GM12878 (cell line): ENCODE data around the gene PLCB2. TPM values are rescaled to one million over a fixed set of nuclear protein-coding genes. Genes with fewer than 3 reads are reported as not detected.

ENCODE experiments used
- ATAC-seq: fragments of 200-7000 bp; cut with Tn5 transposase; 3 replicates; pipeline ENCODE4 v1.9.1; 2020; ENCODE audit warnings: mild to moderate bottlenecking, moderate library complexity
- BruUV-seq: library from RNA; stranded (reverse); fragments of 400-500 nt; replicated peaks from 2 replicates; lab custom pipeline; 2021; lab: Mats Ljungman, UMichigan
- CTCF ChIA-PET: fragments of 300-600 bp; sonication (Branson Sonifier 250); formaldehyde crosslinking; extraction: SDS; loops from one replicate; lab custom pipeline; 2021; ENCODE audit warnings: inconsistent platforms; lab: Yijun Ruan, JAX
- POLR2A ChIA-PET: fragments of 350-600 bp; formaldehyde crosslinking; extraction: SDS; loops from one replicate; lab custom pipeline; 2021; ENCODE audit warnings: inconsistent platforms; lab: Charles Lee
- RAD21 ChIA-PET: fragments of 300-600 bp; sonication (Branson Sonifier 250); formaldehyde crosslinking; loops from one replicate; lab custom pipeline; 2023; ENCODE audit warnings: antibody characterized with exemption; ENCODE audit not compliant: unreplicated experiment; lab: Charles Lee
- SMC1A ChIA-PET: fragments of 300-600 bp; sonication (Branson Sonifier 250); formaldehyde crosslinking; loops from one replicate; lab custom pipeline; 2023; ENCODE audit not compliant: unreplicated experiment, uncharacterized antibody; lab: Charles Lee
- DNase-seq: peaks from one replicate; pipeline ENCODE4 v3.0.0-alpha.2; 2011; ENCODE audit warnings: low read depth, low spot score
- FAIRE-seq: peaks from 3 replicates; lab custom pipeline; 2011; peaks lifted over from hg19 to GRCh38; lab: Jason Lieb, UNC
- H2AFZ ChIP-seq: 2 replicates; pipeline ENCODE4 v1.6.0; 2011; ENCODE audit warnings: low read depth, low read length, control low read depth; ENCODE audit not compliant: control insufficient read depth
- H3K27ac ChIP-seq: 2 replicates; pipeline ENCODE4 v1.5.1; 2011; ENCODE audit warnings: control low read depth; ENCODE audit not compliant: control insufficient read depth, insufficient read depth
- H3K27me3 ChIP-seq, 2 experiments: replicated peaks in 1 of 2; 2 replicates each; pipeline versions ENCODE4 v1.6.0 to v1.6.1; 2011; ENCODE audit warnings: low read length in 1 of 2; ENCODE audit not compliant: control insufficient read depth in 2 of 2, insufficient read depth in 2 of 2
- H3K36me3 ChIP-seq, 2 experiments: 2 replicates each; pipeline ENCODE4 v1.5.1; 2011; ENCODE audit warnings: low read length in 1 of 2; ENCODE audit not compliant: control insufficient read depth in 2 of 2, insufficient read depth in 2 of 2
- H3K4me1 ChIP-seq: 2 replicates; pipeline ENCODE4 v1.6.1; 2011; ENCODE audit warnings: mild to moderate bottlenecking, low read length, moderate library complexity, mixed read lengths; ENCODE audit not compliant: control insufficient read depth, insufficient read depth
- H3K4me2 ChIP-seq: 2 replicates; pipeline ENCODE4 v1.6.0; 2011; ENCODE audit warnings: control low read depth; ENCODE audit not compliant: control insufficient read depth, insufficient read depth
- H3K4me3 ChIP-seq: fragments of 200-600 bp; sonication (generic); 2 replicates; pipeline ENCODE4 v1.5.1; 2016
- H3K79me2 ChIP-seq: 2 replicates; pipeline ENCODE4 v1.6.0; 2011; ENCODE audit warnings: low read length; ENCODE audit not compliant: control insufficient read depth, insufficient read depth
- H3K9ac ChIP-seq: 2 replicates; pipeline ENCODE4 v1.8.0; 2011; ENCODE audit warnings: low read length, control low read depth, mixed read lengths; ENCODE audit not compliant: control insufficient read depth, insufficient read depth
- H3K9me3 ChIP-seq: replicated peaks from 3 replicates; pipeline ENCODE4 v1.5.1; 2011; ENCODE audit warnings: mild to moderate bottlenecking, low read length; ENCODE audit not compliant: control insufficient read depth, insufficient read depth
- H4K20me1 ChIP-seq: 2 replicates; pipeline ENCODE4 v1.6.0; 2011; ENCODE audit not compliant: control insufficient read depth, insufficient read depth
- CBX3 ChIP-seq: fragments of 200-600 bp; sonication (generic); IDR thresholded peaks from 2 replicates; pipeline ENCODE4 v1.6.1; 2016; ENCODE audit warnings: low read depth, borderline replicate concordance
- CBX5 ChIP-seq: sonication (generic); IDR thresholded peaks from 2 replicates; pipeline ENCODE4 v1.6.1; 2016; ENCODE audit warnings: low read depth, moderate library complexity, mild to moderate bottlenecking, inconsistent platforms
- EED ChIP-seq: sonication (generic); IDR thresholded peaks from 2 replicates; pipeline ENCODE4 v1.6.1; 2016; ENCODE audit warnings: antibody characterized with exemption, low read depth
- ETV6 ChIP-seq, 2 experiments: fragments of 450-650 bp in 1 of 2; IDR thresholded peaks in 1 of 2; conservative IDR thresholded peaks in 1 of 2; 2 replicates each; pipeline ENCODE4 v1.6.1; 2014; ENCODE audit warnings: antibody characterized with exemption in 1 of 2, borderline replicate concordance in 1 of 2, low read depth in 1 of 2, mild to moderate bottlenecking in 1 of 2, moderate library complexity in 1 of 2
- EZH2 ChIP-seq: IDR thresholded peaks from 2 replicates; pipeline ENCODE4 v1.6.1; 2012; ENCODE audit warnings: low read depth, mild to moderate bottlenecking, control low read depth, inconsistent platforms, low read length, borderline replicate concordance; ENCODE audit not compliant: control insufficient read depth
- HCFC1 ChIP-seq: fragments of 150-350 bp; IDR thresholded peaks from 2 replicates; pipeline ENCODE4 v1.6.1; 2014; ENCODE audit warnings: low read length
- RB1 ChIP-seq: fragments of 450-650 bp; formaldehyde crosslinking; IDR thresholded peaks from 2 replicates; pipeline ENCODE4 v1.6.1; 2017; ENCODE audit warnings: mild to moderate bottlenecking, borderline replicate concordance
- RBBP5 ChIP-seq: fragments of 200-600 bp; sonication (generic); conservative IDR thresholded peaks from 2 replicates; pipeline ENCODE4 v1.6.1; 2016
- RUNX3 ChIP-seq: IDR thresholded peaks from 2 replicates; pipeline ENCODE4 v1.6.1; 2012; ENCODE audit warnings: low read length, inconsistent platforms
- SIN3A ChIP-seq: IDR thresholded peaks from 2 replicates; pipeline ENCODE4 v1.6.1; 2012; ENCODE audit warnings: low read depth, low read length, improper control_type of control experiment
- SMARCA5 ChIP-seq: fragments of 450-650 bp; IDR thresholded peaks from 2 replicates; pipeline ENCODE4 v1.6.1; 2017; ENCODE audit warnings: mild to moderate bottlenecking
- SRF ChIP-seq, 2 experiments: IDR thresholded peaks; 2 replicates each; pipeline ENCODE4 v1.6.1; 2011; ENCODE audit warnings: low read depth in 2 of 2, low read length in 2 of 2, mild to moderate bottlenecking in 1 of 2, moderate library complexity in 1 of 2
- WRNIP1 ChIP-seq: IDR thresholded peaks from 2 replicates; pipeline ENCODE4 v1.6.1; 2011; ENCODE audit warnings: low read depth, low read length, improper control_type of control experiment, borderline replicate concordance
- ZNF24 ChIP-seq: fragments of 450-650 bp; IDR thresholded peaks from 2 replicates; pipeline ENCODE4 v1.6.1; 2017; ENCODE audit warnings: antibody characterized with exemption, mild to moderate bottlenecking
- ZNF384 ChIP-seq: IDR thresholded peaks from 2 replicates; pipeline ENCODE4 v1.6.1; 2012; ENCODE audit warnings: low read depth, mild to moderate bottlenecking, low read length, improper control_type of control experiment, borderline replicate concordance
- whole genome bisulfite sequencing: methylation state at CpG from one replicate; pipeline ENCODE4 v1.1.6; 2016; ENCODE audit warnings: low lambda C conversion rate; ENCODE audit not compliant: insufficient replicate concordance, insufficient coverage; ENCODE audit errors: missing lambda C conversion rate; 5-methylcytosine and 5-hydroxymethylcytosine counted together
- in situ Hi-C: fragments of 300-500 bp; cut with MboI; formaldehyde crosslinking; loops from 9 replicates; pipeline ENCODE4 v1.14.3; 2018; ENCODE audit warnings: mixed read lengths
- intact Hi-C: fragments of 100-400 bp; cut with micrococcal nuclease; formaldehyde crosslinking; loops from one replicate; pipeline ENCODE4 v1.14.2; 2022; ENCODE audit not compliant: unreplicated experiment
- polyA plus RNA-seq, 11 experiments: library from polyadenylated mRNA; depleted of rRNA in 4 of 11; unstranded in 6 of 11; stranded (reverse) in 5 of 11; fragments of >200 nt; fragmentation: Nextera tagmentation in 4 of 11; fragmentation: Illumina TruSeq in 1 of 11; extraction: Ambion mirVana in 4 of 11; extraction: Trizol in 1 of 11; gene quantifications; 1 replicate in 1 of 11; 2 replicates in 10 of 11; pipeline versions ENCODE4 v1.2.1 to v1.2.3, GENCODE V29; 2011 to 2016; ENCODE audit warnings: inconsistent platforms in 2 of 11, missing spikeins in 2 of 11, low read depth in 1 of 11
- total RNA-seq, 4 experiments: library from RNA; depleted of rRNA in 3 of 4; stranded (reverse); fragments of >200 nt in 3 of 4; fragmentation: Illumina TruSeq in 1 of 4; extraction: Trizol in 1 of 4; gene quantifications; 2 replicates each; pipeline versions ENCODE4 v1.2.1 to v1.2.3, GENCODE V29; 2013 to 2021
- TF ChIP-seq, protein P1 (sequence below): fragments of 150-350 bp; IDR thresholded peaks from 2 replicates; pipeline ENCODE4 v1.6.1; 2016; ENCODE audit warnings: low read depth, low read length
- TF ChIP-seq, protein P2 (sequence below): fragments of 450-650 bp; IDR thresholded peaks from 2 replicates; pipeline ENCODE4 v1.6.1; 2016; ENCODE audit warnings: mild to moderate bottlenecking

PLCB2 gene
- total and polyA plus RNA-seq, 10 of the 15 experiments (the other 5 are each of a cell fraction or from before 2014, with no cell fraction given) = 1.2 to 39.4 (median 10.7) TPM

DNA sequence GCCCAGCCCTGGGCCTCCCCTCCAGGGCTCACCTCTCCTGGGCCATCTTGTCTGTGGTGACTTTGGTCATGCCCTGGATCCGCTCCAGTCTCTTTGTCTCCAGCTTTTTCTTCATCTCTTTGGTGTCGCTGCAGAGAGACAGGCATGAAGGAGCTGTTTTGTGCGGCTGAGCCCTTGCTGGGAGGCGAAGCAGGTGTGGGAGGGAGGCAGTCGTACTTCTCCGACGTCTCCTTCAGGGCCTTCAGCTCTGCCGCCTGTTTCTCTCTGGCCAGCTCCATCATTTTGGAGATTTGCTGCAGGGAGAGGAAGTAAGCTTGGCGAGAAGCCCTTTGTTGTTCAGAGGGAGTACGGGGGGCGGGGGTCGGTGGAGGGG lies 17.2 kb downstream of the PLCB2 start:
- H3K36me3 ChIP-seq = no peaks in the 10 kb centered on the region
- ChIA-PET POLR2A (no interaction called here), SMC1A (interaction anchor here (1.0 kb wide), 1 partner anchor 13 kb away, joined by 3 read pairs; no protein-coding TSS in a partner anchor)
- no peak for ATAC-seq
- BruUV-seq = no TSS peak
- H3K9me3 ChIP-seq = no peaks in the 10 kb centered on the region
- no peaks in the 10 kb centered on the region; a peak in 2 of 4 replicates for H3K27me3 ChIP-seq
- no peak overlapping the region for H3K4me3 ChIP-seq
- no peak for TF ChIP-seq EZH2
- no peak for TF ChIP-seq CBX3
- no peak for TF ChIP-seq CBX5
- TF ChIP-seq RB1 = no peak
- TF ChIP-seq ZNF384 = no peak
- TF ChIP-seq SRF (IDR thresholded peaks at IDR 0.05; ENCODE audit: low read depth in 2 of 2, low read length in 2 of 2) = no peak
- no peak for TF ChIP-seq SIN3A
- TF ChIP-seq, protein P1, sequence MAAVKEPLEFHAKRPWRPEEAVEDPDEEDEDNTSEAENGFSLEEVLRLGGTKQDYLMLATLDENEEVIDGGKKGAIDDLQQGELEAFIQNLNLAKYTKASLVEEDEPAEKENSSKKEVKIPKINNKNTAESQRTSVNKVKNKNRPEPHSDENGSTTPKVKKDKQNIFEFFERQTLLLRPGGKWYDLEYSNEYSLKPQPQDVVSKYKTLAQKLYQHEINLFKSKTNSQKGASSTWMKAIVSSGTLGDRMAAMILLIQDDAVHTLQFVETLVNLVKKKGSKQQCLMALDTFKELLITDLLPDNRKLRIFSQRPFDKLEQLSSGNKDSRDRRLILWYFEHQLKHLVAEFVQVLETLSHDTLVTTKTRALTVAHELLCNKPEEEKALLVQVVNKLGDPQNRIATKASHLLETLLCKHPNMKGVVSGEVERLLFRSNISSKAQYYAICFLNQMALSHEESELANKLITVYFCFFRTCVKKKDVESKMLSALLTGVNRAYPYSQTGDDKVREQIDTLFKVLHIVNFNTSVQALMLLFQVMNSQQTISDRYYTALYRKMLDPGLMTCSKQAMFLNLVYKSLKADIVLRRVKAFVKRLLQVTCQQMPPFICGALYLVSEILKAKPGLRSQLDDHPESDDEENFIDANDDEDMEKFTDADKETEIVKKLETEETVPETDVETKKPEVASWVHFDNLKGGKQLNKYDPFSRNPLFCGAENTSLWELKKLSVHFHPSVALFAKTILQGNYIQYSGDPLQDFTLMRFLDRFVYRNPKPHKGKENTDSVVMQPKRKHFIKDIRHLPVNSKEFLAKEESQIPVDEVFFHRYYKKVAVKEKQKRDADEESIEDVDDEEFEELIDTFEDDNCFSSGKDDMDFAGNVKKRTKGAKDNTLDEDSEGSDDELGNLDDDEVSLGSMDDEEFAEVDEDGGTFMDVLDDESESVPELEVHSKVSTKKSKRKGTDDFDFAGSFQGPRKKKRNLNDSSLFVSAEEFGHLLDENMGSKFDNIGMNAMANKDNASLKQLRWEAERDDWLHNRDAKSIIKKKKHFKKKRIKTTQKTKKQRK = no peak
- no peak for TF ChIP-seq SMARCA5
- TF ChIP-seq WRNIP1 = no peak
- no peak for TF ChIP-seq RUNX3
- no peak for TF ChIP-seq ETV6 (conservative IDR thresholded peaks at IDR 0.05 in 1 of 2, IDR thresholded peaks at IDR 0.05 in 1 of 2; ENCODE audit: borderline replicate concordance in 1 of 2, low read depth in 1 of 2)
- TF ChIP-seq RBBP5 = no peak
- no peak for TF ChIP-seq ZNF24
- TF ChIP-seq, protein P2, sequence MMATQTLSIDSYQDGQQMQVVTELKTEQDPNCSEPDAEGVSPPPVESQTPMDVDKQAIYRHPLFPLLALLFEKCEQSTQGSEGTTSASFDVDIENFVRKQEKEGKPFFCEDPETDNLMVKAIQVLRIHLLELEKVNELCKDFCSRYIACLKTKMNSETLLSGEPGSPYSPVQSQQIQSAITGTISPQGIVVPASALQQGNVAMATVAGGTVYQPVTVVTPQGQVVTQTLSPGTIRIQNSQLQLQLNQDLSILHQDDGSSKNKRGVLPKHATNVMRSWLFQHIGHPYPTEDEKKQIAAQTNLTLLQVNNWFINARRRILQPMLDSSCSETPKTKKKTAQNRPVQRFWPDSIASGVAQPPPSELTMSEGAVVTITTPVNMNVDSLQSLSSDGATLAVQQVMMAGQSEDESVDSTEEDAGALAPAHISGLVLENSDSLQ = no peak
- no peak for TF ChIP-seq HCFC1
- TF ChIP-seq EED = no peak
- TF ChIP-seq, all 136 proteins: peak for 0
- Histone ChIP-seq H3K79me2 (no peaks in the 10 kb centered on the region), H3K4me1 (no peaks in the 10 kb centered on the region), H3K27ac (no peak overlapping the region), H4K20me1 (no peaks in the 10 kb centered on the region), H3K9ac (no peak overlapping the region), H2AFZ (no peak overlapping the region), H3K4me2 (no peak overlapping the region)
- FAIRE-seq = no peak
- in situ Hi-C loops (no loop called here), intact Hi-C loops (no loop called here)
- DNase-seq = no peak
- 55% methylated on average over 11 of the region's 12 CpGs for WGBS
- CTCF ChIA-PET = interaction anchor here (0.7 to 2.4 kb wide), 5 partner anchors 11 to 47 kb away, joined by 3 to 8 read pairs (median 6); no protein-coding TSS in a partner anchor
- RAD21 ChIA-PET = interaction anchor here (0.6 kb wide), 1 partner anchor 27 kb away, joined by 4 read pairs; no protein-coding TSS in a partner anchor
